Osteocyte (in vitro differentiated cells): Measurements from ENCODE around the gene ATP6V0C. TPM values are rescaled to one million over a fixed set of nuclear protein-coding genes. Genes with fewer than 3 reads are reported as not detected.

ENCODE experiments used
- DNase-seq: peaks from one replicate; pipeline ENCODE4 v3.0.0; 2021; ENCODE audit warnings: mixed read lengths; ENCODE audit not compliant: unreplicated experiment; ENCODE audit errors: extremely low spot score
- H3K27ac Mint-ChIP-seq: one replicate; pipeline ENCODE4 v1.8.0; 2021; ENCODE audit warnings: mild to moderate bottlenecking, mixed read lengths; ENCODE audit not compliant: unreplicated experiment
- H3K27me3 Mint-ChIP-seq: one replicate; pipeline ENCODE4 v1.8.0; 2021; ENCODE audit warnings: mixed read lengths; ENCODE audit not compliant: unreplicated experiment
- H3K36me3 Mint-ChIP-seq: one replicate; pipeline ENCODE4 v1.8.0; 2021; ENCODE audit warnings: mixed read lengths; ENCODE audit not compliant: unreplicated experiment
- H3K4me1 Mint-ChIP-seq: one replicate; pipeline ENCODE4 v1.8.0; 2021; ENCODE audit warnings: mixed read lengths; ENCODE audit not compliant: unreplicated experiment
- H3K4me3 Mint-ChIP-seq: one replicate; pipeline ENCODE4 v1.8.0; 2021; ENCODE audit warnings: mild to moderate bottlenecking, moderate library complexity, mixed read lengths; ENCODE audit not compliant: unreplicated experiment
- H3K9me3 Mint-ChIP-seq: one replicate; pipeline ENCODE4 v1.8.0; 2021; ENCODE audit warnings: mixed read lengths; ENCODE audit not compliant: unreplicated experiment
- CTCF ChIP-seq: fragments of 200-600 bp; sonication (generic); IDR thresholded peaks from 2 replicates; pipeline ENCODE4 v1.5.0; 2021; ENCODE audit warnings: antibody characterized with exemption, mild to moderate bottlenecking, moderate library complexity
- total RNA-seq: library from RNA; stranded (reverse); gene quantifications from 2 replicates; pipeline ENCODE4 v1.2.1, GENCODE V29; 2021

The ATP6V0C gene
- total RNA-seq, 1 donor from 2014 or later: 208 TPM

- DNase-seq: no peak
- Mint-ChIP-seq H3K27me3 (no peaks in the 10 kb centered on the region), H3K36me3 (peaks cover 4% of the 10 kb centered on the region), H3K4me1 (peaks cover 44% of the 10 kb centered on the region), H3K27ac (no peak overlapping the region), H3K9me3 (no peaks in the 10 kb centered on the region), H3K4me3 (no peak overlapping the region)
- TF ChIP-seq CTCF: no peak
These were observed 4.3 kb downstream of the ATP6V0C start for GRCh38 chr16:2517954-2518605.

- TF ChIP-seq CTCF: no peak
- Mint-ChIP-seq H3K27me3 (no peaks in the 10 kb centered on the region), H3K27ac (peak overlapping the region; percentile 97), H3K9me3 (no peaks in the 10 kb centered on the region), H3K4me3 (peak overlapping the region; percentile 70), H3K4me1 (peaks cover 41% of the 10 kb centered on the region), H3K36me3 (peaks cover 8% of the 10 kb centered on the region)
- DNase-seq: no peak
These were observed 5.3 kb downstream of the ATP6V0C start for GRCh38 chr16:2518823-2519710.

- no peaks in the 10 kb centered on the region for H3K9me3 Mint-ChIP-seq
- H3K27ac Mint-ChIP-seq: peak overlapping the region; percentile 97
- TF ChIP-seq CTCF: no peak
- H3K4me1 Mint-ChIP-seq: peaks cover 43% of the 10 kb centered on the region
- peaks cover 13% of the 10 kb centered on the region for H3K36me3 Mint-ChIP-seq
- H3K27me3 Mint-ChIP-seq: no peaks in the 10 kb centered on the region
- DNase-seq: no peak
- peak overlapping the region; percentile 70 for H3K4me3 Mint-ChIP-seq
These were observed 5.9 kb downstream of the ATP6V0C start for GRCh38 chr16:2519711-2520080.

GRCh38 chr16:2520097-2520783, 6.5 kb downstream of the ATP6V0C start, which contains the start of gene AMDHD2:
TSS of gene AMDHD2 (plus strand) at chr16:2520371. CDS start at chr16:2520459, 88 bp downstream.
- Mint-ChIP-seq H3K4me3 (peak within 1 kb of the TSS; percentile 80), H3K27me3 (no peaks in the 10 kb centered on the region), H3K36me3 (peaks cover 16% of the 10 kb centered on the region), H3K4me1 (peaks cover 40% of the 10 kb centered on the region), H3K9me3 (no peaks in the 10 kb centered on the region), H3K27ac (peak within 1 kb of the TSS; percentile 97)
- peak; percentile 96 for DNase-seq
- no peak for TF ChIP-seq CTCF
